ENCODE results near the gene CCDC30.

Gene CCDC30

GRCh38 chr1:42450061-42450460 is 13.0 kb upstream of the CCDC30 start:
- H3K4me1 ChIP-seq (ENCODE audit: insufficient read depth, insufficient read length): no peaks in the 10 kb centered on the region
- H3K4me3 ChIP-seq (ENCODE audit: insufficient read length, low read depth): no peak overlapping the region
- H3K27me3 ChIP-seq (ENCODE audit: insufficient read depth, insufficient read length): no peaks in the 10 kb centered on the region
- no peaks in the 10 kb centered on the region for H3K36me3 ChIP-seq (ENCODE audit: insufficient read depth, insufficient read length, low read length)
- DNase-seq (ENCODE audit: low read depth, low spot score): no peak
- no peak for TF ChIP-seq SUZ12 (IDR thresholded peaks at IDR 0.05; ENCODE audit: extremely low read depth, insufficient read depth, insufficient read length)
- TF ChIP-seq YY1 (IDR thresholded peaks at IDR 0.05; ENCODE audit: insufficient read depth, insufficient read length): no peak
- TF ChIP-seq ZNF274 (IDR thresholded peaks at IDR 0.05; ENCODE audit: low read depth, low read length): no peak
- H3K9ac ChIP-seq (ENCODE audit: insufficient read length, low read depth): no peak overlapping the region
- peaks cover 3% of the 10 kb centered on the region; the same call in 1 of the 2 replicates for H3K9me3 ChIP-seq (ENCODE audit: insufficient read depth, low read length)

GRCh38 chr1:42453386-42453785 is 9.7 kb upstream of the CCDC30 start:
- no peaks in the 10 kb centered on the region for H3K27me3 ChIP-seq (ENCODE audit: insufficient read depth, insufficient read length)
- no peak for DNase-seq (ENCODE audit: low read depth, low spot score)
- peaks cover 3% of the 10 kb centered on the region; the same call in 1 of the 2 replicates for H3K9me3 ChIP-seq (ENCODE audit: insufficient read depth, low read length)
- H3K9ac ChIP-seq (ENCODE audit: insufficient read length, low read depth): no peak overlapping the region
- H3K4me1 ChIP-seq (ENCODE audit: insufficient read depth, insufficient read length): peaks cover 9% of the 10 kb centered on the region
- peaks cover 11% of the 10 kb centered on the region for H3K36me3 ChIP-seq (ENCODE audit: insufficient read depth, insufficient read length, low read length)
- no peak for TF ChIP-seq SUZ12 (IDR thresholded peaks at IDR 0.05; ENCODE audit: extremely low read depth, insufficient read depth, insufficient read length)
- TF ChIP-seq YY1 (IDR thresholded peaks at IDR 0.05; ENCODE audit: insufficient read depth, insufficient read length): no peak
- TF ChIP-seq ZNF274 (IDR thresholded peaks at IDR 0.05; ENCODE audit: low read depth, low read length): no peak
- no peak overlapping the region for H3K4me3 ChIP-seq (ENCODE audit: insufficient read length, low read depth)

DNA sequence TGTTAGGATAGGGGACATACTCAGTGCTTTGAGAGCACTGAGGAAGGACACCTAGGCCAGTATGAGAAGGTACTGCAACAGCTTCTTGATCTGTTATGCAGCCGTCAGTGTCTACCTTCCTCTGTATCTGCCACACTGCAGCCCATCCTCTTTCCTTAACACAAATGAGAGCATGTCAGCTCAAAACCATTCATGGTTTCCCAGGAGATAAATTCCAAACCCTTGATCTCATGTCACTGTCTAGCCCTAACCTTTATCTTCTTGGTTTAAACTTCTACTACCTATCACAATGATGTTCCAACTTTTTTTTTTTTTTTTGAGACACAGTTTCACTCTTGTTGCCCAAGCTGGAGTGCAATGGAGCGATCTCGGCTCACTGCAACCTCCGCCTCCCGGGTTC is 8.7 kb upstream of the CCDC30 start:
- no peak overlapping the region for H3K9ac ChIP-seq (ENCODE audit: insufficient read length, low read depth)
- H3K4me1 ChIP-seq (ENCODE audit: insufficient read depth, insufficient read length): peaks cover 9% of the 10 kb centered on the region
- DNase-seq (ENCODE audit: low read depth, low spot score): no peak
- no peak for TF ChIP-seq SUZ12 (IDR thresholded peaks at IDR 0.05; ENCODE audit: extremely low read depth, insufficient read depth, insufficient read length)
- no peak for TF ChIP-seq ZNF274 (IDR thresholded peaks at IDR 0.05; ENCODE audit: low read depth, low read length)
- H3K27me3 ChIP-seq (ENCODE audit: insufficient read depth, insufficient read length): no peaks in the 10 kb centered on the region
- H3K4me3 ChIP-seq (ENCODE audit: insufficient read length, low read depth): no peak overlapping the region
- peaks cover 21% of the 10 kb centered on the region for H3K36me3 ChIP-seq (ENCODE audit: insufficient read depth, insufficient read length, low read length)
- peaks cover 3% of the 10 kb centered on the region; the same call in 1 of the 2 replicates for H3K9me3 ChIP-seq (ENCODE audit: insufficient read depth, low read length)

DNA sequence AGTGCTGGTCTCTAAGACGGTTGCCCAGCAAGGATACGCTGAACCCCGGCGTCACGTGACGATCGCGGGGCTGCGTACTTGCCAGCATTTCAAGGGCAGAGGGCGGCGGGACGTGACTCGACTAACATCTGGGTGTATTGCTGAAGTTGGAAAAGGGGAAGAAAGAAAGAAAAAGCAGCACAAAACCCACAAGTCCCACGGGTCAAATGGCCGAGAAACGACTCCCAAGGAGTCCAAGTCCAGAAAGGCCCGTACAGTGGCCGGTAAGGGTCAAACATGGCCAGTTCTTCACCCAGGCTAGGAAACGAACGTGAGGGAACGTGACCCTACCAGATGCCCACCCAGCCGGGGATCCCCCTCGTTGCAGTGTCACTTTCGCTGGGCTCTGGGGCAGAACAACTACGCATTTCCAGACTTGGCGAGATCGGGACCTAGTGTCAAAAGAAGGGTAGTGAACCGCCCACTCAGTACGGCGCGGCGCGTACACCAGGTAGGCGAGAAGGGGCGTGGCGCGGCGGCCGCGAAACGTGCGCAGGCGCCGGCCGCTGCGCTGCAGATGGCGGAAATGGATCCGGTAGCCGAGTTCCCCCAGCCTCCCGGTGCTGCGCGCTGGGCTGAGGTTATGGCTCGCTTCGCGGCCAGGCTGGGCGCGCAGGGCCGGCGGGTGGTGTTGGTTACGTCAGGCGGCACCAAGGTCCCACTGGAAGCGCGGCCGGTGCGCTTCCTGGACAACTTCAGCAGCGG is 6.9 kb upstream of the CCDC30 start, which contains the start of the genes PPCS and ZMYND12:
Gene PPCS (plus strand): TSS at position 534 of the 744 bp plus-strand sequence. CDS start 23 bp downstream, at position 557.
Gene ZMYND12 (minus strand): TSS at position 13 of the 744 bp plus-strand sequence. CDS start 25 bp downstream, outside the sequence.
- peaks cover 9% of the 10 kb centered on the region for H3K4me1 ChIP-seq (ENCODE audit: insufficient read depth, insufficient read length)
- H3K9me3 ChIP-seq (ENCODE audit: insufficient read depth, low read length): no peaks in the 10 kb centered on the region
- TF ChIP-seq YY1 (IDR thresholded peaks at IDR 0.05; ENCODE audit: insufficient read depth, insufficient read length) (peak; percentile 53), SUZ12 (IDR thresholded peaks at IDR 0.05; ENCODE audit: extremely low read depth, insufficient read depth, insufficient read length) (no peak), ZNF274 (IDR thresholded peaks at IDR 0.05; ENCODE audit: low read depth, low read length) (no peak)
- peaks cover 39% of the 10 kb centered on the region for H3K36me3 ChIP-seq (ENCODE audit: insufficient read depth, insufficient read length, low read length)
- H3K9ac ChIP-seq (ENCODE audit: insufficient read length, low read depth): peak within 1 kb of the TSS; percentile 99
- H3K27me3 ChIP-seq (ENCODE audit: insufficient read depth, insufficient read length): no peaks in the 10 kb centered on the region
- H3K4me3 ChIP-seq (ENCODE audit: insufficient read length, low read depth): peak within 1 kb of the TSS; percentile 95
- DNase-seq (ENCODE audit: low read depth, low spot score): peak; percentile 68

DNA sequence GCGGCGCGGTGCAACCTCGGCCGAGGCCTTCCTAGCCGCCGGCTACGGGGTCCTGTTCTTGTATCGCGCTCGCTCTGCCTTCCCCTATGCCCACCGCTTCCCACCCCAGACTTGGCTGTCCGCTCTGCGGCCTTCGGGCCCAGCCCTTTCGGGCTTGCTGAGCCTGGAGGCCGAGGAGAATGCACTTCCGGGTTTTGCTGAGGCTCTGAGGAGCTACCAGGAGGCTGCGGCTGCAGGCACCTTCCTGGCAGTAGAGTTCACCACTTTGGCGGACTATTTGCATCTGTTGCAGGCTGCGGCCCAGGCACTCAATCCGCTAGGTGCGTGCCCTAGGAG is 6.4 kb upstream of the CCDC30 start:
- Histone ChIP-seq H3K9ac (ENCODE audit: insufficient read length, low read depth) (peak overlapping the region; percentile 99), H3K9me3 (ENCODE audit: insufficient read depth, low read length) (no peaks in the 10 kb centered on the region), H3K36me3 (ENCODE audit: insufficient read depth, insufficient read length, low read length) (peaks cover 41% of the 10 kb centered on the region), H3K4me1 (ENCODE audit: insufficient read depth, insufficient read length) (peaks cover 9% of the 10 kb centered on the region), H3K4me3 (ENCODE audit: insufficient read length, low read depth) (peak overlapping the region; percentile 95), H3K27me3 (ENCODE audit: insufficient read depth, insufficient read length) (no peaks in the 10 kb centered on the region)
- peak; percentile 56 for DNase-seq (ENCODE audit: low read depth, low spot score)
- no peak for TF ChIP-seq YY1 (IDR thresholded peaks at IDR 0.05; ENCODE audit: insufficient read depth, insufficient read length)
- TF ChIP-seq SUZ12 (IDR thresholded peaks at IDR 0.05; ENCODE audit: extremely low read depth, insufficient read depth, insufficient read length): no peak
- TF ChIP-seq ZNF274 (IDR thresholded peaks at IDR 0.05; ENCODE audit: low read depth, low read length): no peak

- H3K36me3 ChIP-seq (ENCODE audit: insufficient read depth, insufficient read length, low read length): peaks cover 41% of the 10 kb centered on the region
- H3K4me3 ChIP-seq (ENCODE audit: insufficient read length, low read depth): no peak overlapping the region
- H3K27me3 ChIP-seq (ENCODE audit: insufficient read depth, insufficient read length): peaks cover 15% of the 10 kb centered on the region
Measured at GRCh38 chr1:42461196-42461595, 1.9 kb upstream of the CCDC30 start.

DNA sequence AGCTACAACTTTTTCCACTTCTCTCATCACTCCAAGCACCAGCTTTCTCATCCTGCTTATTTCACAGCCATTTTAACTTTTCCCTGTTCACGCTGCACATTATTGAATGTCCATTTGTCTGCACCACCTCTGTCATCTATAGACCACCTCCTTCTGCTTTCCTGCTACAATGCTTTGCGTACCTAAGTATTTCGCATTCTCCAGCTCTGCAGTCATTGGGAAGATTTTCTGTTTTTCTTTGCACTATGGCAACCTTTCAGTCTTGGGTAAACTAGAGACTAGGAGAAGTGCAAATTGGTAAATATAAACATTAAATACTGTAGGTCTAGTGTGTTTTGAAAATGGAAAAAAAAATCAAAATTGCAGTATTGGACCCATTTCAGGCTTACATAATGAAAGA is 835 bp downstream of the CCDC30 start:
- DNase-seq (ENCODE audit: low read depth, low spot score): no peak
- no peaks in the 10 kb centered on the region for H3K4me1 ChIP-seq (ENCODE audit: insufficient read depth, insufficient read length)
- peaks cover 24% of the 10 kb centered on the region for H3K36me3 ChIP-seq (ENCODE audit: insufficient read depth, insufficient read length, low read length)
- TF ChIP-seq SUZ12 (IDR thresholded peaks at IDR 0.05; ENCODE audit: extremely low read depth, insufficient read depth, insufficient read length) (no peak), YY1 (IDR thresholded peaks at IDR 0.05; ENCODE audit: insufficient read depth, insufficient read length) (no peak), ZNF274 (IDR thresholded peaks at IDR 0.05; ENCODE audit: low read depth, low read length) (no peak)
- no peaks in the 10 kb centered on the region for H3K9me3 ChIP-seq (ENCODE audit: insufficient read depth, low read length)
- H3K9ac ChIP-seq (ENCODE audit: insufficient read length, low read depth): peak overlapping the region; percentile 73
- H3K4me3 ChIP-seq (ENCODE audit: insufficient read length, low read depth): peak overlapping the region; percentile 51
- H3K27me3 ChIP-seq (ENCODE audit: insufficient read depth, insufficient read length): peaks cover 15% of the 10 kb centered on the region

More at GRCh38 chr1:42461196-42461595, 1.9 kb upstream of the CCDC30 start:
- Histone ChIP-seq H3K9me3 (ENCODE audit: insufficient read depth, low read length) (no peaks in the 10 kb centered on the region), H3K4me1 (ENCODE audit: insufficient read depth, insufficient read length) (peaks cover 6% of the 10 kb centered on the region), H3K9ac (ENCODE audit: insufficient read length, low read depth) (no peak overlapping the region)
- TF ChIP-seq ZNF274 (IDR thresholded peaks at IDR 0.05; ENCODE audit: low read depth, low read length): no peak
- no peak for TF ChIP-seq YY1 (IDR thresholded peaks at IDR 0.05; ENCODE audit: insufficient read depth, insufficient read length)
- no peak for TF ChIP-seq SUZ12 (IDR thresholded peaks at IDR 0.05; ENCODE audit: extremely low read depth, insufficient read depth, insufficient read length)
- no peak for DNase-seq (ENCODE audit: low read depth, low spot score)

Measured in NT2/D1 (cell line).